Neural crest cell (in vitro differentiated cells): ENCODE data around the gene TNRC18. TPM values are rescaled to one million over a fixed set of nuclear protein-coding genes. Genes with fewer than 3 reads are reported as not detected.

Experiments
- DNase-seq: peaks from one replicate; pipeline ENCODE4 v3.0.0; 2021; ENCODE audit warnings: low read depth, mixed read lengths, low spot score
- H3K27ac Mint-ChIP-seq: one replicate; pipeline ENCODE4 v1.8.0; 2021; ENCODE audit warnings: mild to moderate bottlenecking, mixed read lengths; ENCODE audit not compliant: unreplicated experiment
- H3K27me3 Mint-ChIP-seq: 2 replicates; pipeline ENCODE4 v1.8.0; 2021; ENCODE audit warnings: low read depth, mild to moderate bottlenecking, mixed read lengths
- H3K36me3 Mint-ChIP-seq: 2 replicates; pipeline ENCODE4 v1.8.0; 2021; ENCODE audit warnings: low read depth, mild to moderate bottlenecking, mixed read lengths
- H3K4me1 Mint-ChIP-seq: 2 replicates; pipeline ENCODE4 v1.8.0; 2021; ENCODE audit warnings: mixed read lengths
- H3K4me3 Mint-ChIP-seq: one replicate; pipeline ENCODE4 v1.8.0; 2021; ENCODE audit warnings: mild to moderate bottlenecking, mixed read lengths
- H3K9me3 Mint-ChIP-seq: 2 replicates; pipeline ENCODE4 v1.8.0; 2021; ENCODE audit warnings: mixed read lengths
- total RNA-seq: library from RNA; stranded (reverse); gene quantifications from 2 replicates; pipeline ENCODE4 v1.2.1, GENCODE V29; 2021
- TF ChIP-seq, protein P1 (sequence below): fragments of 200-600 bp; sonication (generic); conservative IDR thresholded peaks from 2 replicates; pipeline ENCODE4 v1.5.0; 2021; ENCODE audit warnings: antibody characterized with exemption, mild to moderate bottlenecking

Gene TNRC18
- total RNA-seq, 1 donor from 2014 or later: 69.8 TPM

DNA sequence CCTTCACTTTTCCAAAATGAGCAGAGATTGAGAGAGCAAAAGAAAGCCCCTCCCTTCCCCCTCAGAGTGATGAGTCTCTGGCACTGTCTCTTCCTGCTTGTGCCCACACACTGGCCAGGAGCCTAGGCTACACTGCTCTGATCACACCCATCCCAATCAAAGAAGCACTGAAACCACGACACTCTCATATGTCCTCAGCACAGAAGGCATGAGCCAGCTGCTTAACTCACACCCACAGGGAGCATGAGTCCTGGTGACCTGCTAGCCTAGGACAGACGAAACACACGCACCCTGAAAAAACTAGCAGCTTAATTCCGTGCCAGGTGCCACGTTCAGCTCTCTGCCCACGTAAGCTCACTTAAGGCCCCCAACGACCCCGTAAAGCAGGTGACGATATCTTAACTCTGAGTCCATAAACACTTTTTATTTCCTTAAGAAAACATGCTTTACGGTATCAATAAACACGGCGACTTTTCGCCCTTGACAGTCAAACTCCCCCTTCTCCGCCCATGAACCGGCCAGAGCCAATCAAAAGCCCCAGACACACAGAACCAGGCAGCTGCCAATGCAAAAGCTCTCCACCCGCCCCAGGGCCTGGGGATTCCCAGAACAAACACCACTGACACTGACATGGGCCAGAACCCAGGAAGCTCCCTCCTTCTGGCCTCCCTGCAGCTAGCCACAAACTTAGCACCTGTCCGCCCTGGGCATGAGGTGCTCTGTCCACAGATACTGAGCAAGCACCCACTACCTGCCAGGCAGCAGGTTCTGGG, 69.0 kb downstream of the TNRC18 start:
- H3K27ac Mint-ChIP-seq: no peak overlapping the region
- H3K36me3 Mint-ChIP-seq: peaks cover 30% of the 10 kb centered on the region
- no peaks in the 10 kb centered on the region for H3K9me3 Mint-ChIP-seq
- no peak overlapping the region for H3K4me3 Mint-ChIP-seq
- DNase-seq: no peak
- peaks cover 21% of the 10 kb centered on the region for H3K4me1 Mint-ChIP-seq
- H3K27me3 Mint-ChIP-seq: no peaks in the 10 kb centered on the region
- TF ChIP-seq, protein P1, sequence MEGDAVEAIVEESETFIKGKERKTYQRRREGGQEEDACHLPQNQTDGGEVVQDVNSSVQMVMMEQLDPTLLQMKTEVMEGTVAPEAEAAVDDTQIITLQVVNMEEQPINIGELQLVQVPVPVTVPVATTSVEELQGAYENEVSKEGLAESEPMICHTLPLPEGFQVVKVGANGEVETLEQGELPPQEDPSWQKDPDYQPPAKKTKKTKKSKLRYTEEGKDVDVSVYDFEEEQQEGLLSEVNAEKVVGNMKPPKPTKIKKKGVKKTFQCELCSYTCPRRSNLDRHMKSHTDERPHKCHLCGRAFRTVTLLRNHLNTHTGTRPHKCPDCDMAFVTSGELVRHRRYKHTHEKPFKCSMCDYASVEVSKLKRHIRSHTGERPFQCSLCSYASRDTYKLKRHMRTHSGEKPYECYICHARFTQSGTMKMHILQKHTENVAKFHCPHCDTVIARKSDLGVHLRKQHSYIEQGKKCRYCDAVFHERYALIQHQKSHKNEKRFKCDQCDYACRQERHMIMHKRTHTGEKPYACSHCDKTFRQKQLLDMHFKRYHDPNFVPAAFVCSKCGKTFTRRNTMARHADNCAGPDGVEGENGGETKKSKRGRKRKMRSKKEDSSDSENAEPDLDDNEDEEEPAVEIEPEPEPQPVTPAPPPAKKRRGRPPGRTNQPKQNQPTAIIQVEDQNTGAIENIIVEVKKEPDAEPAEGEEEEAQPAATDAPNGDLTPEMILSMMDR: no peak

DNA sequence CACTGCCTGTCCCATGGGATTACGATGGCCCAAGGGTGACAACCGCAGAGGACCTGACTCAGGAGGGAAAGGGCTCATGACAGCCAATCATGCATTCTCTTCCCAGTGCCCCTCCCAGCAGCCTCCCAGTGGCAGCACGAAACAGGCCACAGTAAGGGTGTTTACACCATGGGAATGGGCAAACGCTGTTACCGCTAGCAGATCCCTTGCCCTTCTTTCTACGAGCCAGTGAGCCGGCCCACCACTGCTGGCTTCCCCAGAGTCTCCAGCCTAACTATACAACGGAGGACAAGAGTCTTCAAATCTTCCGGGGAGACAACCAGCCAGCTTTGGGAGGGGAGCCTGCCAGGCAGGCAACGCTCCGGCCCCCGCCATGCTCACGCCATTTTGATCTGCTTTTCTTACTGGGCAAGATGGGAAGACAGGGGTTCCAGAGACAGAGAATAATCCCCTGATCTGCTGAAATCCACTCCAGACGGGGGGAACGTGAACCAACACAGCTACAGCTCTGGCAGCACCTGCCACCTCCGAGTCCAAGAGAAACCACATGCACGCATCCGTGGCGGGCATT, 71.1 kb downstream of the TNRC18 start:
- no peak for DNase-seq
- H3K27ac Mint-ChIP-seq: no peak overlapping the region
- H3K27me3 Mint-ChIP-seq: no peaks in the 10 kb centered on the region
- no peak overlapping the region for H3K4me3 Mint-ChIP-seq
- no peaks in the 10 kb centered on the region for H3K9me3 Mint-ChIP-seq
- H3K36me3 Mint-ChIP-seq: peaks cover 24% of the 10 kb centered on the region
- TF ChIP-seq, protein P1: no peak
- peaks cover 24% of the 10 kb centered on the region for H3K4me1 Mint-ChIP-seq

DNA sequence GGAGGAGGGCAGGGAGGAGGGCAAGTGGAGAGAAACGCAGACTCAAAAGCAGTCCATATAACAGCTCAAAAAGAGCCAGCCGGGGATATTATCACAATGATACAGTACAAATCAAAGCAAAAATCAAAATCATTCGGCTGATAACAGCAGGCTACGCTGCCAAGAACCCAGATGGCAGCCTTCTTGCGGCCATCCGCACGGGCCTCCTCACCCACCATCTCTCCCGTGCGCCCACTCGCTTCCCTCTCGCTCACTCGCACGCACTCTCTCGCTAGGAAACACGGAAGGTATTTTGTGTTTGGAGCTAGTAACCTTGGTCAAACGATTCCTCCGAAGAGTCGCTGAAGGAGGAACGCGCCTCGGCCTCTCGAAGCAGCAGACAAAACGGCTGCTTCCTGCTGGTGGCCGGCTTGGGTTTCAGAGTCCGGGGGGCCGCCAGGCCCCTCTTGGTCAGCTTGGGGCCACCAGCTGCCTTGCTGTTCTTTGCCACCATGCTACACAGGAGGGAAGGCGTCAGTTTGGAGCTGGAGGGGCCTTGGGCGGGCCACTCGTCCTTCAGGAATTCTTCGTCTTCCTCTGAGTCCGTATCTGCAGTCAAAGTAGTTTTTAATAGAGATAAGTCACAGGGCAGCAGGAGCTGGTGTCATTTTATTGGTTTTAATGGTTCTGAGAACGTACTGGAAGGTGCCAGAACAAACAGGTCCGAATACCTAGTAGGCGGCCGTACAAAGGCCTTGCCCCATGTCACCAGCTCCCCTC, 71.9 kb downstream of the TNRC18 start:
- H3K27me3 Mint-ChIP-seq: no peaks in the 10 kb centered on the region
- no peak overlapping the region for H3K27ac Mint-ChIP-seq
- TF ChIP-seq, protein P1: no peak
- no peak overlapping the region for H3K4me3 Mint-ChIP-seq
- H3K4me1 Mint-ChIP-seq: peaks cover 24% of the 10 kb centered on the region
- peaks cover 21% of the 10 kb centered on the region for H3K36me3 Mint-ChIP-seq
- no peak for DNase-seq
- H3K9me3 Mint-ChIP-seq: no peaks in the 10 kb centered on the region

DNA sequence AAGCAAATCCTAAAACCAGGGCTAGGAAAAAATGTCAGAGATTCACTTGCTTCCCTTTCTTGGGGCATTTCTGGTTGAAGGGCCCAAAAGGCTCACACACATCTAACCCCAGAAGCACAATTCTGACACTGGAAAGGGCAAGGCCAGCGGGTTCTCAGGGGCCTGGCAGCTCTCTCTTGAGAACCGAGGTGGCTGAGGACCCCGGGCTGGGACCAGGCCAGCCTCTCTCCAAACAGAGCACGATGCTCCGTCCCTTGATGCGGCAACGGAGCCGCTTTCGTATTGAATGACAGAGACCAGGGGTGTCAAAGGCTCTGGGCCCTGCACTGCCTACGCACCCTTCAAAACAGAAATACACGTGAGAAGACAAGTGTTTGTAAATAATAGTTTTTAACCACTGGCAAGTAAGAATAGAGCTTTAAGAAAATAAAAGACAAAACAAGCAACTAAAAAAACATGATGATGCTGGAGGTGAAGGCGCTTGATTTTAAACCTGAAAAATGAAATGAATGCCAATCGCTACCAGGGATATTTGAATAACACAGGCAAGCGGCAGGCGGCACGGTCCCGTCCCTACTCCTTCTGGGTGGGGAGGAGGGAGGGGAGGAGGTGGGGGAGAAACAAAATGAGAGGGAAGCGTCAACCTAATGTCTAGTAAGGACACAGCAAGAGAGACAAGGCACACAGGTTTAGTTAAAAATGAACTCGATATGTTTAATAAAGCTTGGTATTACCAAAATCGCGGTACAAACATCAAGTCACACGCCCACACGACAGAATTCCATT, 72.8 kb downstream of the TNRC18 start:
- TF ChIP-seq, protein P1: no peak
- peaks cover 24% of the 10 kb centered on the region for H3K4me1 Mint-ChIP-seq
- DNase-seq: no peak
- no peaks in the 10 kb centered on the region for H3K9me3 Mint-ChIP-seq
- H3K4me3 Mint-ChIP-seq: no peak overlapping the region
- no peak overlapping the region for H3K27ac Mint-ChIP-seq
- H3K27me3 Mint-ChIP-seq: no peaks in the 10 kb centered on the region
- peaks cover 21% of the 10 kb centered on the region for H3K36me3 Mint-ChIP-seq

DNA sequence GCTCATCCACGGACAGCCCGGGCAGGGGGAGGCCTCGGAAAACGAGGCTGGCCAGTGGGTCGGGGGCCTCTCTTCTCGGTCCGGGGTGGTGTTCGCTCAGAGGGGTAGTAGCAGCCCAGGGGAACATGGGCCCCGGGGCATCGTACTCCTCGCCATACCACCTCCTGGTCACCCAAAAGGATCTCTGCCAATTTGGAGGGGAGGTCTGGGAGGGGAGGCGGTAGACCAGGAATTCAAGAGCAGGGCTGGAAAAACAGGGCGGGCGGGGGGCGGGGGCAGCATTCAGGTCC, 73.5 kb downstream of the TNRC18 start:
- DNase-seq: no peak
- H3K27ac Mint-ChIP-seq: no peak overlapping the region
- TF ChIP-seq, protein P1: no peak
- H3K27me3 Mint-ChIP-seq: no peaks in the 10 kb centered on the region
- H3K36me3 Mint-ChIP-seq: peaks cover 21% of the 10 kb centered on the region
- H3K4me1 Mint-ChIP-seq: peaks cover 24% of the 10 kb centered on the region
- no peaks in the 10 kb centered on the region for H3K9me3 Mint-ChIP-seq
- no peak overlapping the region for H3K4me3 Mint-ChIP-seq
